ENCODE results near the gene CCDC27.

Gene CCDC27

DNA sequence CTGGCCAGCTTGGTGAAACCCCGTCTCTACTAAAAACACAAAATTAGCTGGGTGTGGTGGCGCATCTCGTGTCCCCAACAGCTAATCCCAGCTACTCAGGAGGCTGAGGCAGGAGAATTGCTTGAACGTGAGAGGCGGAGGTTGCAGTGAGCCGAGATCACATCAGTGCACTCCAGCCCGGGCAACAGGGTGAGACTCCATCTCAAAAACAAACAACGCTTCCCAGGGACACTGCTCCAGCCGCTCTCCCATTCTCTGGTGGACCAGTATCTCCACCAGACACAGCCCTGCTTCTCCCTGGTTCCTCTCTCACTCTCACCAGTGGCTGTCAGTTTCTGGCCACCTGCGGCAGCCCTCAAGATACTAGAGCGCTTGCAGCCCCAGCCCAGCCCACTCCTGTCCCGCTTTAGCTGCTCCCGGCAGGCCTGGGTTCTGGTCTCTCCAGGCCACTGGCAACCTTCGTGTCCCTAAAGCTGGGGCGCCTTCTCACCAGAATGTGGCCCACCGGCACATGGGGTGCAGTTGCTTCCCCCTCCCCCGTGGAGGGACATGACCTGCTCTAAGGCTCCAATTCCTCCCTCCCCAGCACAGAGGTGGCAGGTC lies 65.0 kb downstream of the CCDC27 start:
- no peak for DNase-seq (ENCODE audit: low spot score)
- FAIRE-seq: no peak

DNA sequence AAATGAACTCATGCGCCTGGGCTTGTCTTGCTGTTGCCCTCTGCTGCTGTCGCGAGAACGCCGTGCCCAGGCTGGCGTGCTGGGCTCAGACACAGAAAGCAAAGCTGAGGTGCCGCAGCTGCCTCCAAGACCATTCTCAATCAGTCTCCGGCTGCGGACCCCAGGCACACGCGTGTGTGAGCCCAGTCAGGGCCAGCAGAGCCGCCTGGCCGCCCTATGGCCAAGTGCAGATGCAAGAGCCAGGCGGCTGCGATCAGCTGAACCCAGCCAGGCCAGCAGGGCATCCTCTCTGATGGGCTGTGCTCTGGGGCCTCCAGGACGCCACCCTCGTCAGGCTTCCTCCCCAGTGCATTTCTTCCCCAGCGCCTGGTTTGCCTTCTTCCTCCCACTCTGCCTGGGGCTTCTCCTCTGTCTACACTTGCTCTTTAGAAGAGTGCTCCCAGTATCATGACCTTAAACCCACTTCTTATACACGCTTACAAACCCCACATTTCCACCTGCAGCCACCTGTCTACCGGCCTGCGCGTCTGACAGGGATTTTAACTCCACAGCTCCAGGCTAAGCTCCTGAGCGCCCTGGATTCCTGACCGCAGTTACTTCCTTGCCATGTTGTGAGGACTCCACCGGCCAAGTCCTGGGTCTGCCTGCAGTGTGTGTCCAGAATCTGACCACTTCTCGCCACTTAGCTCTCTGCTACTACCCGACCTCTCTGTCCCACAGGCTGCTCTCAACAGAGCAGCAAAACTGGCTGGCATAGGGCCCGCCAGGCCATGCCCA lies 65.8 kb downstream of the CCDC27 start:
- DNase-seq (ENCODE audit: low spot score) (no peak), FAIRE-seq (no peak)

DNA sequence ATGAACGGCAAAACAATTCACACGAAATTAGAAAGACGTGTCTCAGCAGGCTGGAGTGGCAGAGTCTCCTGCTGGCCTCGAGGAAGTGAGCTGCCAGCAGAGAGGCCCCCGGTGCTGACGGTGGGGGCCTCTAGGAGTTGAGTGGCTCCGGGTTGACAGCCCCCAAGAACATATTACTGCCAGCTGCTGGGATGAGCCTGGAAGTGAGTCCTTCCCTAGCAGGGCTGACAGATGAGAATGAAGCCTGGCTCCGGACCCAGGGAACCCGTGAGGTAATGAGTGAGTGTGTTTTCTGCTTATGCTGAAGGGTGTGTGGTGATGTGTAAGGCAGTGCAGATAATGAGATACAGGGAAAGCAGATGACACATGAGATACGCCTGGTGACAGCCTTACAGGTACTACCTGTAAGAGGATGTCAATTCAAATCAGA lies 67.5 kb downstream of the CCDC27 start:
- no peak for FAIRE-seq
- no peak for DNase-seq (ENCODE audit: low spot score)

DNA sequence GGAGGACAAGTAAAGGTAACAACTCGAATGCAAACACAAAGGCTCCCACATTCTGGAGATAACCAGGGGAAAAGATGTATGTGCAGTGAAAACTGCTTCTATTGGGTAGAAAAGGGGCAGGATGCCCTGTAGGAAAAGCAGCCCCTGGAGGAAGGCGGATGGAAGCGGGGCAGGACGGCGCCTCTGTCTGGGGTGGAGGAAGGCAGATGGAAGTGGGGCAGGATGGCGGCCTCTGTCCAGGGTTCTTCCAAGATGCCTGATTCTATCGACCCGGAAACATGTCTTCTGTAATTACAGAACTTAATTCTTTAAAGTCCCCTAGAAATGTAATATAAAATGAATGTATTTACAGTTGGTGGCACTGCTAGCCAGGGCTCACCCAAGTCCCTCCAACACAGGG lies 68.1 kb downstream of the CCDC27 start:
- no peak for FAIRE-seq
- no peak for DNase-seq (ENCODE audit: low spot score)

DNA sequence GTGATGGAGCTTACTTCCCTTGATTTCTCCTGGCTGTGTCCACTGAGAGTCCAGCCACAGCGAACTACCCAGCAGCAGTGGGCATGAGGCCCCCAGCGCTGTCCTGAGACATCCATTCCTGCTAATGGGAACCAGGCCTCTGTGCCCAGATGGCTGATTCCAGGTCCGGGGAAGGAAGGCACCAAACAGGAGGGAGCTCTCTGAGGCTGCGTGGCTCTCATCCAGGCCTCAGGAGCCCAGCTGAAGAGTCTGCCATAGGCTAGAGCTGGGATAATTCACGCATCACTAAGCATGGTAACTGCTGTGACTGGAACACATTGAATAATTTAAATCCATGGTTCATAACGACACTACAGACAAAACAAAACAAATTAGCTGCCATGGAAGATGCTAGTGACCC lies 68.8 kb downstream of the CCDC27 start:
- DNase-seq (ENCODE audit: low spot score): no peak
- FAIRE-seq: no peak

Data from RCC 7860 (cell line).